GM12872 (cell line): ENCODE results near the gene GNAS.

Experiments
- TF ChIP-seq, protein P1 (sequence below): IDR thresholded peaks from 3 replicates; pipeline ENCODE4 v1.5.1; 2011; ENCODE audit warnings: low read depth, mild to moderate bottlenecking, low read length, moderate library complexity; ENCODE audit not compliant: insufficient read depth

GNAS gene

GRCh38 chr20:58896820-58897219 lies 44.3 kb downstream of the GNAS start:
- TF ChIP-seq, protein P1, sequence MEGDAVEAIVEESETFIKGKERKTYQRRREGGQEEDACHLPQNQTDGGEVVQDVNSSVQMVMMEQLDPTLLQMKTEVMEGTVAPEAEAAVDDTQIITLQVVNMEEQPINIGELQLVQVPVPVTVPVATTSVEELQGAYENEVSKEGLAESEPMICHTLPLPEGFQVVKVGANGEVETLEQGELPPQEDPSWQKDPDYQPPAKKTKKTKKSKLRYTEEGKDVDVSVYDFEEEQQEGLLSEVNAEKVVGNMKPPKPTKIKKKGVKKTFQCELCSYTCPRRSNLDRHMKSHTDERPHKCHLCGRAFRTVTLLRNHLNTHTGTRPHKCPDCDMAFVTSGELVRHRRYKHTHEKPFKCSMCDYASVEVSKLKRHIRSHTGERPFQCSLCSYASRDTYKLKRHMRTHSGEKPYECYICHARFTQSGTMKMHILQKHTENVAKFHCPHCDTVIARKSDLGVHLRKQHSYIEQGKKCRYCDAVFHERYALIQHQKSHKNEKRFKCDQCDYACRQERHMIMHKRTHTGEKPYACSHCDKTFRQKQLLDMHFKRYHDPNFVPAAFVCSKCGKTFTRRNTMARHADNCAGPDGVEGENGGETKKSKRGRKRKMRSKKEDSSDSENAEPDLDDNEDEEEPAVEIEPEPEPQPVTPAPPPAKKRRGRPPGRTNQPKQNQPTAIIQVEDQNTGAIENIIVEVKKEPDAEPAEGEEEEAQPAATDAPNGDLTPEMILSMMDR: no peak

- TF ChIP-seq, protein P1: no peak
Observed at GRCh38 chr20:58897488-58897887, 45.0 kb downstream of the GNAS start.

- TF ChIP-seq, protein P1: no peak
Observed at GRCh38 chr20:58898629-58899408, 46.3 kb downstream of the GNAS start.

- TF ChIP-seq, protein P1: no peak
Observed at GRCh38 chr20:58899512-58899911, 47.0 kb downstream of the GNAS start.

DNA sequence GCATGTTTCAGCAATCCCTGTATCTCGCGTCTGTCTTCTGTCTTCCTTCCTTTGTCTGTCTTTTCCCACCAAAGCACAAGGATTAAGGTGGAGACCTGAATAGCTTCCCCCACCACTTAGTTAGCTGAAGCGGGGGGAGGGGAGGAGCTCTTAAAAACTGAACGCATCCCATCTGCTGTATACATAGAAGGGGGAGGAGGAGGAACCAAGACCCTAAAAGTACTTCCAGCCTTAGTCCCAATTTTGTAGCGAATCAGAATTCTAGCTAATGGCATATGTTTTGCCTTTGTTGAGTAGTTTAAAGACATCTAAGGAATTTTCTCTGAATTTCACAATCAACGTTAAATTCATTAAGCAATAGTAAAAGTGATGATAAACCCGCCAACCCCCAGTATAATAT lies 47.9 kb downstream of the GNAS start:
- TF ChIP-seq, protein P1: no peak

DNA sequence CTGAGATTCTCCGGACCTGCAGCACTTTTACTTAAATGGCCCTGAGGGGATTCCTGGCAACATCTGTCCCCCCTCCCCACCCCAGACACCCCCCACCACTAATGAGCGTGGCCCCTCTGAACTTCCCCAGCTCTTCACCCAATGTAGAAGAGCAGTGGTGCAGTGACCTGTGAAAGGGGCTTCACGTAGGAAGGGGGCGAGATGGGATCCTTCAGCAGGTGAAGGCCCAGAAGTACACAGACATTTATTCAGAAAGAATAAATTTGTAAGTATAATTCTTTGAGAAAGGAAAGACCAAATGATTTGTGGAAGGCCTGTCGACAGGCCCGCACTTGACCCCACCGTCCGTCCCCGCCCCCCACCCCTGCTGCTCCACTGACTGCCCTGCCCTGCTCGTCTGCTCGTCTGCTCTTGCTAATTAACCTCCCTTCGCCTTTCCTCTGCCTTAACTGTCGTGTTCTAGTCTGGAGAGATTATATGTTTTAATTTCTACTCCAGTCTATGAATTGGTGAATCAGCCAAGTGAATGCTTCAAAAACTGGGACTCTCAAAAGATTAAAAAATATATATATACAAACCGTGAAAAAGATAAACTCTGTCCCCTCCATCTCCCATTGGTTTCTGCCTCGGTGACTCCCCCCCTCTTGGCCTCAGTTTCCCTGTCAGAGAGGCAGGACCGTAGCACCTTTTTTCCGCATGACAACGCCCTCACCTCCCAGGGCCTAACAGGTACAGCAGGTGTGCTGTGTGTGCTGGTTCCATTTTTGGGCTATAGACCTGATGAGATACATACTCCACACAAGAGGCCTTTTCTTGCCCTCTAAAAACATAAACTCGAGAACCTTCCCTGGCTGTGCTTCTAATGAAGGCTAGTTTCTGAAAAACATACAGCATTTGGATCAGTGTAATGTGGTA lies 49.2 kb downstream of the GNAS start:
- TF ChIP-seq, protein P1: no peak

- TF ChIP-seq, protein P1: no peak
Observed at GRCh38 chr20:58903614-58904013, 51.1 kb downstream of the GNAS start.
